HFFc6 (cell line): ENCODE results near the gene SLC35C1. TPM values are rescaled to one million over a fixed set of nuclear protein-coding genes. Genes with fewer than 3 reads are reported as not detected.

Experiments used
- DNase-seq: peaks from one replicate; pipeline ENCODE4 v3.0.0-alpha.2; 2018
- H3K27ac Mint-ChIP-seq: 2 replicates; pipeline ENCODE4 v1.8.0; 2020; ENCODE audit warnings: mild to moderate bottlenecking, mixed read lengths
- H3K27me3 Mint-ChIP-seq: 2 replicates; pipeline ENCODE4 v1.8.0; 2021; ENCODE audit warnings: mild to moderate bottlenecking, moderate library complexity, mixed read lengths; ENCODE audit not compliant: insufficient read depth
- H3K36me3 Mint-ChIP-seq: 2 replicates; pipeline ENCODE4 v1.8.0; 2021; ENCODE audit warnings: low read depth, mixed read lengths
- H3K4me1 Mint-ChIP-seq: 2 replicates; pipeline ENCODE4 v1.8.0; 2020; ENCODE audit warnings: low read depth, mixed read lengths
- H3K4me3 Mint-ChIP-seq: 2 replicates; pipeline ENCODE4 v1.8.0; 2020; ENCODE audit warnings: mild to moderate bottlenecking, moderate library complexity, mixed read lengths
- H3K9me3 Mint-ChIP-seq: 2 replicates; pipeline ENCODE4 v1.8.0; 2020; ENCODE audit warnings: mild to moderate bottlenecking, mixed read lengths
- CTCF ChIP-seq: fragments of 200-600 bp; sonication (generic); IDR thresholded peaks from 2 replicates; pipeline ENCODE4 v1.5.0; 2021; ENCODE audit warnings: antibody characterized with exemption, mild to moderate bottlenecking
- total RNA-seq, 6 experiments: library from RNA; stranded (reverse); fragmentation: NEBNext Ultra II Directional; extraction: Animal tissue kit (Norgen Biotek cat#: 25700); gene quantifications; 2 replicates in 1 of 6; 3 replicates in 5 of 6; pipeline ENCODE4 v1.2.3, GENCODE V29; 2021

SLC35C1 gene
- total RNA-seq, 6 experiments from 2014 or later, result 24.2 to 29.6 (median 27.4) TPM

- no peak overlapping the region for H3K4me3 Mint-ChIP-seq
- H3K36me3 Mint-ChIP-seq, result no peaks in the 10 kb centered on the region
- peak overlapping the region; percentile 64 for H3K27ac Mint-ChIP-seq
- no peaks in the 10 kb centered on the region for H3K9me3 Mint-ChIP-seq
- DNase-seq, result no peak
- peaks cover 54% of the 10 kb centered on the region for H3K4me1 Mint-ChIP-seq
- H3K27me3 Mint-ChIP-seq, result no peaks in the 10 kb centered on the region; the same call in 1 of the 2 replicates
- no peak for TF ChIP-seq CTCF
Measured at GRCh38 chr11:45856044-45856468, 51.1 kb downstream of the SLC35C1 start.

GRCh38 chr11:45857961-45858474, 53.1 kb downstream of the SLC35C1 start:
- Mint-ChIP-seq H3K9me3 (no peaks in the 10 kb centered on the region), H3K27ac (peak overlapping the region; percentile 94), H3K36me3 (peaks cover 6% of the 10 kb centered on the region; the same call in 1 of the 2 replicates), H3K4me1 (peaks cover 54% of the 10 kb centered on the region), H3K27me3 (no peaks in the 10 kb centered on the region; the same call in 1 of the 2 replicates), H3K4me3 (peak overlapping the region; percentile 52)
- TF ChIP-seq CTCF, result no peak
- DNase-seq, result peak; percentile 93

- TF ChIP-seq CTCF, result no peak
- no peaks in the 10 kb centered on the region; the same call in none of the 2 replicates for H3K27me3 Mint-ChIP-seq
- peaks cover 54% of the 10 kb centered on the region for H3K4me1 Mint-ChIP-seq
- no peaks in the 10 kb centered on the region for H3K9me3 Mint-ChIP-seq
- DNase-seq, result no peak
- H3K36me3 Mint-ChIP-seq, result peaks cover 9% of the 10 kb centered on the region; the same call in 1 of the 2 replicates
- H3K27ac Mint-ChIP-seq, result peak overlapping the region; percentile 94
- peak overlapping the region; percentile 52 for H3K4me3 Mint-ChIP-seq
Measured at GRCh38 chr11:45858751-45859398, 53.9 kb downstream of the SLC35C1 start.

- Mint-ChIP-seq H3K36me3 (peaks cover 9% of the 10 kb centered on the region; the same call in 1 of the 2 replicates), H3K27me3 (no peaks in the 10 kb centered on the region; the same call in none of the 2 replicates), H3K4me1 (peaks cover 54% of the 10 kb centered on the region), H3K4me3 (peak overlapping the region; percentile 36), H3K9me3 (no peaks in the 10 kb centered on the region), H3K27ac (peak overlapping the region; percentile 94)
- TF ChIP-seq CTCF, result no peak
- peak; percentile 98 for DNase-seq
Measured at GRCh38 chr11:45859661-45860140, 54.8 kb downstream of the SLC35C1 start.

GRCh38 chr11:45860348-45860747, 55.4 kb downstream of the SLC35C1 start:
- Mint-ChIP-seq H3K9me3 (no peaks in the 10 kb centered on the region), H3K27me3 (no peaks in the 10 kb centered on the region; the same call in none of the 2 replicates), H3K4me3 (peak overlapping the region; percentile 36; the same call in 1 of the 2 replicates), H3K36me3 (peaks cover 10% of the 10 kb centered on the region), H3K4me1 (peaks cover 50% of the 10 kb centered on the region), H3K27ac (peak overlapping the region; percentile 94)
- no peak for TF ChIP-seq CTCF
- no peak for DNase-seq
